NCI-H526 treated with DMSO at 0.1 percent for 48 hours (cell line): ENCODE data around the gene ELL2.

Experiments used
- DNase-seq: peaks from one replicate; lab custom pipeline; 2025; lab: John Stamatoyannopoulos, UW

The ELL2 gene

DNA sequence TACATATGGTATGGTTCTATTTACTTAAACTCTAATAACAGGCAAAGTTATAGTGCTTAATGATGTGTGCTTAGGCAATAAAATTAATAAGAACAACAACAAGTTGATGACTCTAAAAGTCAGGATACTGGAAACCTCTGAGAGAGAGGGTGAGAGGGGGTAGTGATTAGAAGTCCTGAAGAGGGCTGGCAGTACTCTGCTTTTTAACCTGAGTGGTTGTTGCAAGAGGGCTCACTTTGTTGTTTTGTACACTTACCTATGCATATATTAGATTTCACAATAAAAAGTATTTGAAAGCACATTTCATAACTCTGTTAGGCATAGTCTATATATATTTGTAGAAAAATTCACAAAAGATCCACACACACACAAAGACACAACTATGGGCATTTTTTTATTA lies 21.4 kb upstream of the ELL2 start:
- DNase-seq, result no peak

DNA sequence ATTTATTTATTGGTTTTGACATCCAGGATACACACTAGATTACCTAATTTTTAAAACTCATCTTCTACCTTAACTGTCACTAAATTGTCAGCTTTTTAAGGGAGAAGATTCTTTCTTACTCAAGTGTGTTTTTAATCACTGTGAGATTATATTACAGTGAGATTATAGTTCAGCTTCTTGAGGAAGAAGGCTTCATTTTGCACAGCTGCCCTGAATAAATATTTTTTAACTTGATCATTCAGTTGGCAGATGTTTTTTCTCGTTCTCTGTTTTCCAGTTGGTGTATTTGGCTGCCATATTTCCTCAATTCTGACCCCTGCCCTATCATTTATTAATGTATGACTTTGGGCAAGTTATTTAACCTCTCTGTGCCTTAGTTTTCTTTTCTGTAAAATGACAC lies 15.0 kb upstream of the ELL2 start:
- DNase-seq, result no peak

GRCh38 chr5:95975703-95976102 lies 14.1 kb upstream of the ELL2 start:
- no peak for DNase-seq

GRCh38 chr5:95973793-95974325 lies 12.2 kb upstream of the ELL2 start:
- no peak for DNase-seq

DNA sequence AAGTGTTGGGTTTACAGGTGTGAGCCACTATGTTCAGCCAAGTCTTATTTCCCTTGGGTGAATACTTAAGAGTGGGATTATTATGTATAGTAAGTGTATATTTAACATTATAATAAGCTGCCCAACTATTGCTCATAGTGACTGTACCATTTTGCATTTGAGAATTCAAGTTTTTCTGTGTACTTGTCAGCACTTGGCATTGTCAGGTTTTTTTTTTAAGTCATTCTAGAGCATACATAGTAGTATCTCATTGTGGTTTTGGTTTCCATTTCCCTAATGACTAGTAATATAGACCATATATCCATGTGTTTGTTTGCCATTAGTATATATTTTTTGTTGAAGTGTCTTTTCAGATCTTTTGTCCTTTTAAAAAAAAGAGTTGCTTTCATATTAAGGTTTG lies 10.5 kb upstream of the ELL2 start:
- DNase-seq, result no peak

- DNase-seq, result no peak
These were observed 8.7 kb upstream of the ELL2 start for GRCh38 chr5:95970359-95970704.

DNA sequence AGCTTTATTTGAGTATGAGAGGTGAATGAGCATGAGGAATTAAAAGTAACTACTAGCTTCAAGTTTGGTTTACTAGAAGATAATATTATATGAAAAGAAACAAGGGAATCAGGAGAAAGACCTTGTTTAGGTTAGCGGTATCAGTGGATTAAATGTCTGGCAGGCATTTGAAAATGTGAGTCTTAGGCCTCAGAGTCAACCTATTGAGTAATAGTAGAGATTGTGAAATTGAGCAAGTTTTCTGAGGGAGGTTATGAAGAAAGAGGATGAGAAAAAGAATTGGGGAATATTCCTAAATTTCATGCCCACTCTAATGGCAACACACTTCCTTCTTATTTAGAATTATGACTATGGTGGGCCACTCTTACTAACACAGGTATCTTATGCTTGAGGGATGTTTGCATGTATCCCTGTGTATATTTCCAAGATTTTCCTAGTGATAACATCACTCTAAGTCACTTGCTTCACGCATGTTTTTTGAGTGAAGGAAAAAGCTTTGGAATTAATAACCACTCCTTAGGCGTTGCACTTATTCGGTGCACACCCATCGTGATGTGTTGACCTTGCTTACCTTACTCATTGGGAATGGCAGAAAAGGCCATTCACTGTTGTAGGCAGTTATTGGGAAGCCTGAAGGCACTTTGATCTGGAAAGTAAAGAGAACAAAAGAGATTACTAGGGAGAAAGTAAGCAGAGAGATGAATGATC lies 8.2 kb upstream of the ELL2 start:
- DNase-seq, result no peak

DNA sequence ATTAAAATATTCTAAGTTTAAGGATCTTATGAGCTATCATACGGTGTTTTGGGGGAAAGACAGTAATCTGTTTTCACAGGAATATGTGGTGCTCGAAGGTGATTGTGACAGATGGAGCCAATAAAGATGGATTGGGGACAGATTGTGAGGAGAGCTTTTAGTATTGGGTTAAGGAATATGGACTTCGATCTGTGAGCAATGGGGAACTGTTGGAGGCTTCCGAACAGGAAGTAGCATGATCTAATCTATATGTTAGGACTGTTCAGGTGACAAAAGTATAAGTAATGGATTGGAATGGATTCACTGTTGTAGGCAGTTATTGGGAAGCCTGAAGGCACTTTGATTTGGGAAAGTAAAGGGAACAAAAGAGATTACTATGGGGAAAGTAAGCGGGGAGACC lies 7.4 kb upstream of the ELL2 start:
- no peak for DNase-seq

DNA sequence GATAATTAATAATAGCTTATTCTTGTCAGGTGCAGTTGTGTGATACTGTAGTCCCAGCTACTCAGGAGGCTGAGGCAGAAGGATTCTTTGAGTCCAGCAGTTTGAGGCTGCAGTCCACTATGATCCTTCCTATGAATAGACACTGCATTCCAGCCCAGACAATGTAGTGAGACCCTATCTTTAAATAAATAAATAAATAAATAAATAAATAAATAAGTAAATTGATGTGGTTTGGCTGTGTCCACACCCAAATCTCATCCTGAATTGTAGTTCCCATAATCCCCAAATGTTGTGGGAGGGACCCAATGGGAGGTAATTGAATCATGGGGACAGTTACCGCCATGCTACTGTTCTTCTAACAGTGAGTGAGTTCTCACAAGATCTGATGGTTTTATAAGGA lies 5.6 kb upstream of the ELL2 start:
- no peak for DNase-seq

- DNase-seq, result no peak
These were observed 4.4 kb upstream of the ELL2 start for GRCh38 chr5:95966005-95966404.

GRCh38 chr5:95963650-95964410 lies 2.2 kb upstream of the ELL2 start:
- no peak for DNase-seq

DNA sequence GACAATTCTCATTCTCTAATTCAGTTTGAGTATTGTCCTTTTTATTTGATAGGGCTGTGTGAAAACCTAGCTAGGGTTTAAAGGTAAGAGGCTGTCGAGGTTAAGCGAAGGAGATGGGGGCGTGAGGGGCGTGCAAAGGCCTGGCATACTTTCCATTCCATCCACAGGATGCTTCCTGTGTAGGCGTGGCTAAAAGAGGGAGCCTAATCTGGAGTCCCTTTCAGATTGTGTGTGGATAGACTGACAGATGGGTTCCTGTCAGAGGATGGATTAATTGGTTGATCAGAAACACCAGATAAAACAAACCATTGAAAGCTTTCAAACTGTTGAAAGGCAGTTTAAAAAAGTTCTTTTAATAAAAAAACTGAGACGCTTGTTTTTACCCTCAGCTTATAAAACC lies 1.1 kb upstream of the ELL2 start:
- no peak for DNase-seq

DNA sequence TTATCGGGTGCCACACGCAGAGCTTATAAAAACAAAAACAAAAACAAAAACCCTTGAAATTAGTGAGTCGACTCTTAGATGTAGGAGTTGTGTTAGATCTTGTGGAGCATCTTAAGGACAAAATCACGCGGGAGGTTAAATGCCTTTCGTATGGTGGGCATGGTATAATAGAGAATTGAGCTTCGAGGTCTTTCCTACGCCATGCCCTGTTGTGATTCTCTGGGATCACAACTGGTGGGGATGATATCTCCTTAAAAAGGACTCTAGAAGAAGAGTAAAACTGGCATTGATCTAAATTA lies 773 bp upstream of the ELL2 start:
- no peak for DNase-seq

DNA sequence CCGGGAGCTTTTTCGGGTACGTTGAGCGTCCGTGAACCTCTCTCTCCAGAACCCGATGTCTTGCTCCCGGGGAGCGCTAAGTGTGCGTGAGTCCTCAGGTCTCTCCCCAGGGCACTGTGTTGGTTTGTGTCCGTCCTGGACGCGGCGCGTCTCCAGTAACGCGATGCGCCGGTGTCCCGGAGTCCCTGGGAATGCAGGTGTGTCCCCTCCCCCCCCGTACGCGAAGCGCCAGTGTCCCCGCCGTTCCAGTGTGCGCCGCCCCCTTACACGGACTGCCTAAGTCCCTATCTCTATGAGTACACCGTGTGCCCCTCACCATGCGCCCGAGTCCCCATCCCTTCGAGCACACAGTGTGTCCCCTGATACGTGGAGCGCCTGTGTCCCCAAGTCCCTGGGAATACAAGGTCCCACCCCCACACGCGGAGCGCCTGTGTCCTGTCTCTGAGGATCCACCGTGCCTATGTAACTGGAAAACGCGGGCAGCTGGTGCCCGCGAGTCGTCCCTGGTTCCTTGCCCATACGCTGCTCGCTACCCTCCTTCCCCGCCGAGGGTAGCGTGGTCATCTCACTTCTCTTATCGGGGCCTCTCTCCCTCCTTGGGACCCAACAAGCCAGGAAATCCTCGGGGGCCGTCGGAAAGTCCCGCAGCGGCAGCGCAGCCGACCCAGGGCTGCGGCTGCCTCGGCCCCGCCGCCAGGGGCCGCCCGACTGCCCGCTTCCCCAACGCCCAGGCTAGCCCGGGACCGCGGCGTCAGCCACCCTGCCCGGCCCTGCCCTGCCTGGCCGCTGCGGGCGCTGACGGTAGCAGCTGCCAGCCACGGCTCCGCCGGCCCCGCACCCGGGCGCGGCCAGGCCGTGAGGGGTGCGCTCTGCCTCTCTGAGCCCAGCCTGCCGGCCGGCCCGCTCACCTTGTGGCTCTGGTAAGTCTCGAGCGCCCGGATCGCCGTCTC lies 709 bp downstream of the ELL2 start:
- peak; percentile 49 for DNase-seq

DNA sequence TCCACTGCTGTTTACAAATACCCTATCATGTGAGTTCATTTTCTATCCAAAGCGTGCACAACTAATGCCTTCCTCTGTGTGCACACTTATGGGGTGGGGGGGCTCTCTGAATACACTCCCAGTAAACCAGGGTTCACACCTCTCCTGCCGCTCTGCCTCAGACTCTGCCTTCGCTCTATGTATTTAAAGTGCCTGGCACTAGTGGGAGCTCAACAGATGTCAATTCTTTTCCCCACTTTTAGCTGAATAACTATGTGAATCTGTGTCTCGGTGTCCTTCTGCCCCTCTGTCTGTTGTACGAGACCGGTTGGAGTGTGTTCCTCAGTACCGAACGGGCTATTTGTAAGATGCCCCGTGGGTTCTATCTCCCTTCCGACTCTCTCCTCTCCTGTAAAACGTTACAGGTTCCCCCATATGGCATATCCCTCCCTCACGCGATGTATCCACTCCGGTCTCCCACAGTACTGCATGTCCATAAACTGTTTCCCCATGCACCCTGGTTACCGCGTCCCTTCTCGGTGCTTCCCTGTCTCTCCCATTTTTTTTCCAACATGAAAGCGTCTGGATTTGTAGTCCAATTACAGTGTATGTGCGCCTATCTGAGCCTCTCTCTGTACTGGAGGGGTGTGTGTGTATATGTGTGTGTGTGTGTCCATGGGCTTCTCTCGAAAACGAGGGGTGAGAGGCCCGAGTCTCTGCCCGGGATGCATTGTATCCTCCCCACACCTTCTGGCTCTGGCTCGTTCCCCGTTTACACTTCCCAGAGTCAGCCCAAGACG lies 1.6 kb downstream of the ELL2 start:
- peak; percentile 16 for DNase-seq

DNA sequence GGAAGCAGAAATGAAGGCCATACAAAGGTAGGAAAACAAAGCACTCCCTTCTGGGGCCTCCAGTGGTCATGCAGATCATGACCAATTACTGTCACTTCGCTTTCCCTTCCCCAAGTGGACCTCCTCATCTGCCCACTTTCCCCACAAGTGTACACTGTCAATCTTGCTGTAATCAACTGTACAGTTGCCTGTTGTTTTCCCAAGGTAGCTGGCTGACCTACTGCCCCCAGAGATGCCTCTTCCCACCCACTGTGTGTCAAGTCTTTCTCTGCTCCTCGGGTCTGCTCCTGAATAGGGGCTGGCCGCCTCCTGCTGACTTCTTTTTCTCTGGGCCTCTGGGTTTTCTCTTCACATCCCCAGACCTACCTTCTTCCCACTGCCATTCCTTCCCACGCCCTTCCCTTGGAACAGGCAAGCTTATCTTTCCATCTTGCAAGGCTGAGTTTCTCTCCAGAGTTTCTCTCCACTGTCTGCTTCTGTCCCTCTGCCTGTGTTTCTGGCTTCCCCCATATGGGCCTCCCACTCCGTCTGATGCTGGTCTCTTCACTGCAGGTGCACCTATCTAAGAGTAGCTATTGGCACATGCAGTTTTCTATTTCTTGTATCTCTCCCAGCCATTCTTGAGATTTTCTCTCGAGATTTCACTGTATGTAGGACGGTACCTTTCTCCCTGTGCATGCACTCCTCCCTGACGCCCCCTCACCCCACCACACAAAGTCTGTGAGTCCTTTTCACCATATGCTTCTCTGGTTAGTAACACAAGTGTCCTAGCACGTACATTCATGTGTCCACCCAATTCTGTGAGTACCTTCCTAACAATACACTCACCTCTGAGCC lies 2.4 kb downstream of the ELL2 start:
- DNase-seq, result no peak

DNA sequence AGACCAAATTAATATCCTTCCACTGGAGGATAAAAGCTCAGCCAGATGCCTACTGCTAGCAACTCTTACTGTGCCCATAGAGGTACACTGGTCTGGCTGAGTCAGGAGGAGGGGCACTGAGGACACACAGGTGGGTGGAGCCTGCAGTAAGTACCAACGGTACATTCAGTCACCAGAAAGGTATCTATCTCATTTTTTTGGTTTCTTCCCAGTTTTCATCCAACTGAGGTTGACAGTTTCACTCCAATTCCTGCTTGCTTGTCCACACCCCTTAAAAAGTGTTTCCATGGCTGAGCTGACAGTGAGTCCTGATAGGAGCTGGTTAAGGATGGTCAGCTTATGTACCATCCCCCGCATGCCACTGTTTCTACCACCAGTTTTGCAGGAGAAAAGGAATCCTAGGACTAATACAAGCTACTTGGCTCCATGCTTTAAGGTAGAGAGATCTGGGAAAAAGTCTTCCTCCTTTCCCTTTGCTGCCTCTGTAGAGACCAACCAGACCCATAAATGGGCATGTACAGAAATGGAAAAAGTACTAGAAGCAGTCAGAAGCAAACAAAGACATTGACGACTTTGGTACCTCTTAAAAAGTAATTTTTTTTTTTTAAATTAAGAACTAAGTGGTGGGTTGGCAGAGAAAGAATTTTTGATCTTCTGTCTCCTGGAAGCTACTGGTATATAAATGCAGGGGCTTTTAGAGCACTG lies 3.2 kb downstream of the ELL2 start:
- no peak for DNase-seq

DNA sequence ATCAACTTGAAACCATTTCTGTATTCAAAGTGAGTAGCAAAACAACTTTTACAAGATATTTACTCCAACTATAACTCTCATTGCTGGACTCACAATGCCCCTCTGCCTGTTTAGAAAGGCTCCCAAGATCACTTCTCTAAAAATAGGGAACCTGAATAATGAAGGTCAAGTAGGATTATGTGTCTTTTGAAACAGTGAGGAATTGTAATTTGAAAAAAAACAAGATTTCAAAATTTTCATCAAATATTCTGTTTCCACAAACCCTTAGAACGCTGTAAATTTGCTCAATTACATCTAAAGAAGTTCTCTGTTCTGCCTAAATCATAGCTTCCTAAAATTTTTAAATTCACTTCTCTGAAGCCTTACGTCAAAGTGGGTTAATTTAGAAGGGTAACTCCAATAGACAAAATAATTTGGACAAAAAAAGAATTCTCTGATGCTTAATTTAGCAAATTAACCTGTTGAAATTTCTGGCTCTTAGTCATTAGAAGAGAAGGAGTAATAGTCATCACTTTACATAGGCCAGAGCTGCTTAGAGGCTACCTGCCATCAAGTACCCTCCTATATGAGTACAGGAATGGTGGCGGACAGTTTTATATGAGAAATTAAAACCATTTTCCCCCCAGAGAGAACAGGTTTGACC lies 4.0 kb downstream of the ELL2 start:
- no peak for DNase-seq

DNA sequence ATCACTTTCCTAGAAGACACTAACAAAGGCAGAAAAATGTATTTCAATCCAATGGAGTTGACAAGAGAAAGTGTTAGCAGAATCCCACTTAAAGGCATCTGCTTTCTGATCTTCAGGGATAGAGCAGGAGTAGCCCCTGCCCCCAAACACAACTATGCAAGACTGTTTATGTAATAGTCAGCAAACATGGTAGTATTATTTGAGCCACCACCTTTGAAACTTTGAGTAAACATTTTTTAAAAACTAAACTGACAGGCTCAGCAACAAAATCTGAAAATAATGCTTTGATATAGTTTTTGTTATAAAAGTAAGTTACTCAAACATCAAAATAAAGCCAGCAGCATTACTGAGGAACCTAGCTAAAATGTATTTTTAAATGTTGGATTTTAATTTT lies 4.8 kb downstream of the ELL2 start:
- DNase-seq, result no peak
